Measurements from ENCODE around the gene SCFD2.

The SCFD2 gene

GRCh38 chr4:53326535-53326934 is 39.3 kb downstream of the SCFD2 start:
- DNase-seq (ENCODE audit: low read depth, low spot score) = no peak
- TF ChIP-seq ZNF274 (IDR thresholded peaks at IDR 0.05; ENCODE audit: low read depth, low read length) = no peak
- no peak for TF ChIP-seq YY1 (IDR thresholded peaks at IDR 0.05; ENCODE audit: insufficient read depth, insufficient read length)
- TF ChIP-seq SUZ12 (IDR thresholded peaks at IDR 0.05; ENCODE audit: extremely low read depth, insufficient read depth, insufficient read length) = no peak
- H3K27me3 ChIP-seq (ENCODE audit: insufficient read depth, insufficient read length) = no peaks in the 10 kb centered on the region
- H3K9me3 ChIP-seq (ENCODE audit: insufficient read depth, low read length) = no peaks in the 10 kb centered on the region
- H3K36me3 ChIP-seq (ENCODE audit: insufficient read depth, insufficient read length, low read length) = no peaks in the 10 kb centered on the region
- no peak overlapping the region for H3K9ac ChIP-seq (ENCODE audit: insufficient read length, low read depth)
- no peaks in the 10 kb centered on the region for H3K4me1 ChIP-seq (ENCODE audit: insufficient read depth, insufficient read length)
- no peak overlapping the region for H3K4me3 ChIP-seq (ENCODE audit: insufficient read length, low read depth)

GRCh38 chr4:53322696-53323095 is 43.2 kb downstream of the SCFD2 start:
- DNase-seq (ENCODE audit: low read depth, low spot score) = no peak

DNA sequence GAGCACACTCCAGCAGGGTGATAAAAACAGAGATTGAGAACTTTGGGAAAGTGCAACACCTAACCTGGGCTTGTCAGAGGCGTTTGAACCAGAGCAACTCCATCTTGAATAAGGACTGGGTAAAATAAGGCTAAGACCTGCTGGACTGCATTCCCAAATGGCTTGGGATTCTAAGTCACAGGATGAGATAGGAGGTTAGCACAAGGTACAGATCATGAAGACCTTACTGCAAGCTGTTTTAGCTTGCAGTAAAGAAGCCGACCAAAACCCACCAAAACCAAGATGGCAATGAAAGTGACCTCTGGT is 43.9 kb downstream of the SCFD2 start:
- Histone ChIP-seq H3K9me3 (ENCODE audit: insufficient read depth, low read length) (no peaks in the 10 kb centered on the region), H3K4me3 (ENCODE audit: insufficient read length, low read depth) (no peak overlapping the region), H3K9ac (ENCODE audit: insufficient read length, low read depth) (no peak overlapping the region), H3K4me1 (ENCODE audit: insufficient read depth, insufficient read length) (no peaks in the 10 kb centered on the region), H3K36me3 (ENCODE audit: insufficient read depth, insufficient read length, low read length) (no peaks in the 10 kb centered on the region), H3K27me3 (ENCODE audit: insufficient read depth, insufficient read length) (no peaks in the 10 kb centered on the region)
- no peak for DNase-seq (ENCODE audit: low read depth, low spot score)
- no peak for TF ChIP-seq YY1 (IDR thresholded peaks at IDR 0.05; ENCODE audit: insufficient read depth, insufficient read length)
- no peak for TF ChIP-seq ZNF274 (IDR thresholded peaks at IDR 0.05; ENCODE audit: low read depth, low read length)
- TF ChIP-seq SUZ12 (IDR thresholded peaks at IDR 0.05; ENCODE audit: extremely low read depth, insufficient read depth, insufficient read length) = no peak

More at GRCh38 chr4:53322696-53323095, 43.2 kb downstream of the SCFD2 start:
- Histone ChIP-seq H3K27me3 (ENCODE audit: insufficient read depth, insufficient read length) (no peaks in the 10 kb centered on the region), H3K9ac (ENCODE audit: insufficient read length, low read depth) (no peak overlapping the region), H3K4me3 (ENCODE audit: insufficient read length, low read depth) (no peak overlapping the region), H3K4me1 (ENCODE audit: insufficient read depth, insufficient read length) (no peaks in the 10 kb centered on the region), H3K36me3 (ENCODE audit: insufficient read depth, insufficient read length, low read length) (no peaks in the 10 kb centered on the region), H3K9me3 (ENCODE audit: insufficient read depth, low read length) (no peaks in the 10 kb centered on the region)
- TF ChIP-seq YY1 (IDR thresholded peaks at IDR 0.05; ENCODE audit: insufficient read depth, insufficient read length) (no peak), SUZ12 (IDR thresholded peaks at IDR 0.05; ENCODE audit: extremely low read depth, insufficient read depth, insufficient read length) (no peak), ZNF274 (IDR thresholded peaks at IDR 0.05; ENCODE audit: low read depth, low read length) (no peak)

DNA sequence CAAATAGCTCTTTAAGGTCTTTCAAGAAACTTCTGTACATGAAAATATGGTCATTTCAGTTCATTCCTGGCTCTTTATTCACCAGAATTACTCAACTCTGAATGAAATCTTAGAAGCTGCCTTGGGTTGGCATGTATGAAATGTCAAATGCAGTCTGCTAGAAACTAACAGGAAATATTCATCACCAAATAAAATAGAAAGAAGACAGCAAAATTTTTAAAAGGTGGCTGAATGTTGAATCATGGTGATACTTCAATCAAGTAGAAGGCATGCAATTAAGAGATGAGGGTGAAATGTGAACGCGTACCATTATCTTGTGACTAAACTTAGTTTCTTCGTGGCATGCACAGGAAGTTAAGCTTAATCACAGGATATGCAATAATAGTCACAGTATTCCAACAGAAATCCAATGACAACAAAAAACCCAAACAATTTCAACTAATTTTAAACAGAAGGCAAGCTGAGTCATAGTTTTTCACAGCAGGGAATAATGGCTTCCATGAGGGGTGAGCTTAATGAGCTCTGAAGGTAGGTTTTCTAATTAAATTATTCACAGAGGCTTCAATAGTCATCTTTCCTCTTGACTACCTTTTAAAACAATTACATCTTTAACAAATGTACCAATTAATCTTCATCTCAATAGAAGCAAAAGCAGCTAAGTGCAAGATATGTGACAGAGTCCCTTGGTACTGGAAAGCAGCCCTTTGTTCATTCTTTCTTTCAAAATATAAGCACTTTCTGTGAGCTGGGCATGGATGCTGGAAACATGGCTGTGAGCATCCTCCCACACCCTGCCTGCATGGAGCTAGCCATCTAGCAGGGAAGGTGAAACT is 44.5 kb downstream of the SCFD2 start:
- H3K36me3 ChIP-seq (ENCODE audit: insufficient read depth, insufficient read length, low read length) = no peaks in the 10 kb centered on the region
- H3K27me3 ChIP-seq (ENCODE audit: insufficient read depth, insufficient read length) = no peaks in the 10 kb centered on the region
- no peaks in the 10 kb centered on the region for H3K9me3 ChIP-seq (ENCODE audit: insufficient read depth, low read length)
- H3K9ac ChIP-seq (ENCODE audit: insufficient read length, low read depth) = no peak overlapping the region
- H3K4me1 ChIP-seq (ENCODE audit: insufficient read depth, insufficient read length) = no peaks in the 10 kb centered on the region
- TF ChIP-seq SUZ12 (IDR thresholded peaks at IDR 0.05; ENCODE audit: extremely low read depth, insufficient read depth, insufficient read length) = no peak
- TF ChIP-seq ZNF274 (IDR thresholded peaks at IDR 0.05; ENCODE audit: low read depth, low read length) = no peak
- DNase-seq (ENCODE audit: low read depth, low spot score) = no peak
- no peak overlapping the region for H3K4me3 ChIP-seq (ENCODE audit: insufficient read length, low read depth)

DNA sequence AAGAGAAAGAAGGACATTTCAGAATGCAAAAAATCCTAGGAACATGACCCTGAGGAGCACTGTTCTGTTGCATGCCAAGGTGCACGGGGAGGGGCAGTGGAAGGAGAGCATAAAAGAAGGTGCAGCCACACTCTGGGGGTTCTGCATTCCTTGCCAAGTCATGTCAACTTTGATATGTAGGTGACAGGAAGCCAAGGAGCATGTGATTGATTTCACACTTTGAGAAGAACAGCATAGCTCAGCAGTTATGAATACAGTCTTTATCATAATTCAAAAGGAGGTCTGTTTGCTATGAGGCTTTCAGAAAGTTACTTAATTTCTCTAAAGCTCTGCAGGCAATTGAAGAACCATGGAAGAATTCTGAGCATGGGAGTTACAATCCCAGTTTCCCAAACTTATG is 50.6 kb downstream of the SCFD2 start:
- no peak overlapping the region for H3K9ac ChIP-seq (ENCODE audit: insufficient read length, low read depth)
- no peaks in the 10 kb centered on the region for H3K4me1 ChIP-seq (ENCODE audit: insufficient read depth, insufficient read length)
- H3K27me3 ChIP-seq (ENCODE audit: insufficient read depth, insufficient read length) = no peaks in the 10 kb centered on the region

GRCh38 chr4:53314252-53314651 is 51.6 kb downstream of the SCFD2 start:
- Histone ChIP-seq H3K9ac (ENCODE audit: insufficient read length, low read depth) (no peak overlapping the region), H3K4me1 (ENCODE audit: insufficient read depth, insufficient read length) (no peaks in the 10 kb centered on the region), H3K36me3 (ENCODE audit: insufficient read depth, insufficient read length, low read length) (peaks cover 2% of the 10 kb centered on the region), H3K27me3 (ENCODE audit: insufficient read depth, insufficient read length) (no peaks in the 10 kb centered on the region), H3K9me3 (ENCODE audit: insufficient read depth, low read length) (no peaks in the 10 kb centered on the region), H3K4me3 (ENCODE audit: insufficient read length, low read depth) (no peak overlapping the region)
- DNase-seq (ENCODE audit: low read depth, low spot score) = no peak
- TF ChIP-seq YY1 (IDR thresholded peaks at IDR 0.05; ENCODE audit: insufficient read depth, insufficient read length) (no peak), ZNF274 (IDR thresholded peaks at IDR 0.05; ENCODE audit: low read depth, low read length) (no peak), SUZ12 (IDR thresholded peaks at IDR 0.05; ENCODE audit: extremely low read depth, insufficient read depth, insufficient read length) (no peak)

More for the DNA sequence above, 50.6 kb downstream of the SCFD2 start:
- Histone ChIP-seq H3K9me3 (ENCODE audit: insufficient read depth, low read length) (no peaks in the 10 kb centered on the region), H3K4me3 (ENCODE audit: insufficient read length, low read depth) (no peak overlapping the region), H3K36me3 (ENCODE audit: insufficient read depth, insufficient read length, low read length) (peaks cover 2% of the 10 kb centered on the region)
- TF ChIP-seq YY1 (IDR thresholded peaks at IDR 0.05; ENCODE audit: insufficient read depth, insufficient read length) (no peak), SUZ12 (IDR thresholded peaks at IDR 0.05; ENCODE audit: extremely low read depth, insufficient read depth, insufficient read length) (no peak), ZNF274 (IDR thresholded peaks at IDR 0.05; ENCODE audit: low read depth, low read length) (no peak)
- no peak for DNase-seq (ENCODE audit: low read depth, low spot score)

DNA sequence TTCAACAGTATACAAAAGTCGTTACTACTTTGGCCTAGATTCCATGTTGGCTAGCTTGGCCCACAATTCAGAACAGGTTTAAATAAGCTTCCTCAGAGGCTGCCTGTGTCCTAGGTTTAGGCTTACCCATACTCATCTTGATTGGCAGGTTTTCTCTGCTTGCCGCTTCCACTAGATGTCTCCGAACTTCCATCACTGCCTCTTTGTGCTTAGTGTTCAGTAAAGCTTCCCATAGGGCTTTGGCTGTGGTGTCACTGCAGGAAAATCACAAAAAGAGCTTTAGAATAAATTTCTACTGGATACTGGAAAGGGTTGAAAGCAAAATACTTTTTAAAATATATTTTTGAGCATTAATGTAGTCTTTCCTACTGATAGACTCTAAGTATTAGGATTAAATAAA is 52.4 kb downstream of the SCFD2 start:
- TF ChIP-seq YY1 (IDR thresholded peaks at IDR 0.05; ENCODE audit: insufficient read depth, insufficient read length) (no peak), ZNF274 (IDR thresholded peaks at IDR 0.05; ENCODE audit: low read depth, low read length) (no peak), SUZ12 (IDR thresholded peaks at IDR 0.05; ENCODE audit: extremely low read depth, insufficient read depth, insufficient read length) (no peak)
- no peak overlapping the region for H3K9ac ChIP-seq (ENCODE audit: insufficient read length, low read depth)
- no peaks in the 10 kb centered on the region for H3K27me3 ChIP-seq (ENCODE audit: insufficient read depth, insufficient read length)
- H3K4me3 ChIP-seq (ENCODE audit: insufficient read length, low read depth) = no peak overlapping the region
- DNase-seq (ENCODE audit: low read depth, low spot score) = peak; percentile 2
- H3K9me3 ChIP-seq (ENCODE audit: insufficient read depth, low read length) = no peaks in the 10 kb centered on the region
- no peaks in the 10 kb centered on the region for H3K4me1 ChIP-seq (ENCODE audit: insufficient read depth, insufficient read length)
- H3K36me3 ChIP-seq (ENCODE audit: insufficient read depth, insufficient read length, low read length) = peaks cover 2% of the 10 kb centered on the region
